Thyroid gland (tissue), 4 donors: ENCODE data around the gene ATG4D. TPM values are rescaled to one million over a fixed set of nuclear protein-coding genes. Genes with fewer than 3 reads are reported as not detected.
A peak's percentile ranks its signal among the peaks of the same experiment; 100 is the strongest.

ENCODE experiments used
- DNase-seq, 2 donors: peaks; one replicate each; pipeline ENCODE4 v3.0.0-alpha.2; 2019
- H3K27ac ChIP-seq, 3 donors: fragments of 200-600 bp; sonication (generic); 1 replicate in 2 of 3; 2 replicates in 1 of 3; pipeline ENCODE4 v1.5.1; 2016 to 2019; ENCODE audit warnings: mild to moderate bottlenecking in 1 of 3, moderate library complexity in 1 of 3
- H3K27me3 ChIP-seq: fragments of 200-600 bp; sonication (generic); one replicate; pipeline ENCODE4 v1.5.1; 2019
- H3K36me3 ChIP-seq, 2 donors: fragments of 200-600 bp; sonication (generic); one replicate each; pipeline ENCODE4 v1.5.1; 2016 to 2019
- H3K4me1 ChIP-seq, 2 donors: fragments of 200-600 bp; sonication (generic); one replicate each; pipeline ENCODE4 v1.5.1; 2017 to 2019
- H3K4me3 ChIP-seq, 3 donors: fragments of 200-600 bp; sonication (generic); replicated peaks in 1 of 3; 1 replicate in 2 of 3; 2 replicates in 1 of 3; pipeline ENCODE4 v1.5.1; 2016; ENCODE audit warnings: mild to moderate bottlenecking in 1 of 3
- H3K9me3 ChIP-seq: fragments of 200-600 bp; sonication (generic); one replicate; pipeline ENCODE4 v1.5.1; 2017
- CTCF ChIP-seq, 6 experiments: fragments of 200-600 bp in 3 of 6; fragments of 450-650 bp in 3 of 6; sonication (generic) in 3 of 6; IDR thresholded peaks; one replicate each; pipeline ENCODE4 v1.5.1; 2016 to 2019; ENCODE audit warnings: antibody characterized with exemption in 6 of 6, mild to moderate bottlenecking in 2 of 6, inconsistent platforms in 1 of 6, moderate library complexity in 1 of 6
- POLR2A ChIP-seq, 2 donors: fragments of 450-650 bp; IDR thresholded peaks; one replicate each; pipeline ENCODE4 v1.6.1; 2017; ENCODE audit warnings: antibody characterized with exemption in 2 of 2, mild to moderate bottlenecking in 2 of 2, moderate library complexity in 1 of 2
- WGBS, 2 donors: methylation state at CpG; one replicate each; pipeline ENCODE4 v1.1.5; 2017; 5-methylcytosine and 5-hydroxymethylcytosine counted together
- intact Hi-C: fragments of 100-400 bp; cut with DNase I; formaldehyde crosslinking; loops from one replicate; pipeline ENCODE4 v1.15.1; 2023
- total RNA-seq, 4 donors: library from RNA; depleted of rRNA; stranded (reverse); fragments of >200 nt; gene quantifications; one replicate each; pipeline ENCODE4 v1.2.3, GENCODE V29; 2016

Gene ATG4D
- 10 to 100 TPM; 28.4 to 37.0 (median 31.3) TPM for total RNA-seq

- Histone ChIP-seq H3K36me3 (peaks cover 10 to 15% of the 10 kb centered on the region in 2 donors), H3K9me3 (no peaks in the 10 kb centered on the region), H3K4me3 (peak within 1 kb of the TSS; percentile 91 to 94 (median 92)), H3K4me1 (peaks cover 12 to 14% of the 10 kb centered on the region in 2 donors), H3K27ac (peak within 1 kb of the TSS; percentile 81 to 85 (median 83)), H3K27me3 (no peaks in the 10 kb centered on the region)
- TF ChIP-seq CTCF (IDR thresholded peaks at IDR 0.05) (peak in 1 of 6 experiments; percentile 4), POLR2A (IDR thresholded peaks at IDR 0.05) (peak; percentile 30 to 78)
- DNase-seq = peak; percentile 95
- WGBS, 2 donors = 2% methylated on average over 6 to 23 of the region's 79 CpGs
- intact Hi-C loops = no loop called here
Measured at GRCh38 chr19:10543420-10544241, at the start of gene ATG4D. Gene ATG4D (plus strand): TSS chr19:10543904. CDS start chr19:10544091, 187 bp downstream.

- WGBS, 2 donors = 87 to 97% methylated on average over 4 of the region's 4 CpGs
- H3K4me1 ChIP-seq = peaks cover 10 to 30% of the 10 kb centered on the region in 2 donors
- H3K9me3 ChIP-seq = no peaks in the 10 kb centered on the region
- TF ChIP-seq CTCF (IDR thresholded peaks at IDR 0.05) (no peak), POLR2A (IDR thresholded peaks at IDR 0.05) (no peak)
- no peak overlapping the region for H3K27ac ChIP-seq
- H3K27me3 ChIP-seq = no peaks in the 10 kb centered on the region
- intact Hi-C loops = no loop called here
- no peak overlapping the region for H3K4me3 ChIP-seq
- no peak for DNase-seq
- H3K36me3 ChIP-seq = peaks cover 34 to 47% of the 10 kb centered on the region in 2 donors
Measured at GRCh38 chr19:10497371-10497770, 46.3 kb upstream of the ATG4D start.

GRCh38 chr19:10499550-10500246 is 44.0 kb upstream of the ATG4D start:
- H3K27me3 ChIP-seq = no peaks in the 10 kb centered on the region
- no peak overlapping the region for H3K4me3 ChIP-seq
- no peaks in the 10 kb centered on the region for H3K9me3 ChIP-seq
- DNase-seq = no peak
- H3K36me3 ChIP-seq = peaks cover 26 to 37% of the 10 kb centered on the region in 2 donors
- intact Hi-C loops = loop anchor here (10.0 kb wide), 1 partner anchor 65 kb away; the partner anchor contains the start of genes CDKN2D and KRI1
- WGBS, 2 donors = 85 to 88% methylated on average over 5 to 8 of the region's 24 CpGs
- no peak for TF ChIP-seq POLR2A (IDR thresholded peaks at IDR 0.05)
- no peak for TF ChIP-seq CTCF (IDR thresholded peaks at IDR 0.05)
- H3K4me1 ChIP-seq = peaks cover 16 to 34% of the 10 kb centered on the region in 2 donors
- no peak overlapping the region for H3K27ac ChIP-seq

DNA sequence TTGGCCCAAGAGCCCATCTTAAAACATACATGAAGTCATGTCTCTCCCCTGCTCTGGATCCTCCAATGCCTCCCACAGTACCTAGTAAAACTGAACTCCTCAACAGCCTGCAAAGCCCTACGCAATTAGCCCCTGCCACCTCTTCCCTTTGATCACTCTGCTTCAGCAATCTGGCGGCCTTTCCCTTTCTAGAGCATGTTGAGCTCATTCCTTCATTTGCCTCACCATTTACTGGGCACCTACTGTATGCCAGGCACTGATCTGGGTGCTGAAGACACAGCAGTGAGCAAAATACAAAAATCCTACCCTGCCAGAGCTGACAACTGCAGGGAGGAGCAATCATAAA is 43.5 kb upstream of the ATG4D start:
- Histone ChIP-seq H3K9me3 (no peaks in the 10 kb centered on the region), H3K36me3 (peaks cover 21 to 32% of the 10 kb centered on the region in 2 donors), H3K27ac (no peak overlapping the region), H3K27me3 (no peaks in the 10 kb centered on the region), H3K4me1 (peaks cover 16 to 34% of the 10 kb centered on the region in 2 donors), H3K4me3 (no peak overlapping the region)
- no peak for TF ChIP-seq POLR2A (IDR thresholded peaks at IDR 0.05)
- TF ChIP-seq CTCF (IDR thresholded peaks at IDR 0.05) = no peak
- 93 to 97% methylated on average over 2 of the region's 2 CpGs for WGBS, 2 donors
- no peak for DNase-seq
- intact Hi-C loops = loop anchor here (10.0 kb wide), 1 partner anchor 65 kb away; the partner anchor contains the start of genes CDKN2D and KRI1
